Esophagus (tissue), 2 donors: ENCODE results near the gene RASD1. TPM values are rescaled to one million over a fixed set of nuclear protein-coding genes. Genes with fewer than 3 reads are reported as not detected.

ENCODE experiments used
- H3K27ac ChIP-seq, 2 donors: one replicate each; pipeline ENCODE4 v1.5.1; 2013; ENCODE audit warnings: low read depth in 2 of 2, mild to moderate bottlenecking in 2 of 2, inconsistent platforms in 1 of 2, low read length in 1 of 2, moderate library complexity in 1 of 2
- H3K27me3 ChIP-seq, 2 donors: one replicate each; pipeline ENCODE4 v1.6.1; 2013; ENCODE audit warnings: low read length in 2 of 2, control low read depth in 1 of 2, mild to moderate bottlenecking in 1 of 2; ENCODE audit not compliant: insufficient read depth in 2 of 2, control insufficient read depth in 1 of 2
- H3K36me3 ChIP-seq, 2 donors: one replicate each; pipeline ENCODE4 v1.6.1; 2013; ENCODE audit warnings: low read length in 1 of 2; ENCODE audit not compliant: control insufficient read depth in 2 of 2, insufficient read depth in 2 of 2
- H3K4me1 ChIP-seq, 2 donors: one replicate each; pipeline ENCODE4 v1.6.1; 2013; ENCODE audit warnings: low read length in 1 of 2; ENCODE audit not compliant: control insufficient read depth in 2 of 2, insufficient read depth in 2 of 2
- H3K4me3 ChIP-seq, 2 donors: one replicate each; pipeline ENCODE4 v1.5.1; 2013; ENCODE audit warnings: low read length in 2 of 2, mild to moderate bottlenecking in 2 of 2, low read depth in 1 of 2, moderate library complexity in 1 of 2
- H3K9me3 ChIP-seq, 2 donors: one replicate each; pipeline ENCODE4 v1.6.1; 2013; ENCODE audit warnings: mild to moderate bottlenecking in 2 of 2, low read depth in 1 of 2, low read length in 1 of 2, moderate library complexity in 1 of 2; ENCODE audit not compliant: control insufficient read depth in 2 of 2, insufficient read depth in 1 of 2
- WGBS, 2 donors: extraction: QIAGEN DNeasy Blood & Tissue Kit; methylation state at CpG; one replicate each; pipeline ENCODE4 v1.1.7; 2013; 5-methylcytosine and 5-hydroxymethylcytosine counted together
- polyA plus RNA-seq, 2 donors: library from polyadenylated mRNA; stranded (reverse); fragments of 200-250 nt; gene quantifications; one replicate each; pipeline ENCODE4 v1.2.3, GENCODE V29; 2013
- donor health status: healthy with polysubstance abuse.
- donor health status: Bipolar disorder and iron deficiency.

The RASD1 gene
- polyA plus RNA-seq, 2 donors, result 0.83 to 1.6 TPM

GRCh38 chr17:17511881-17512858 lies 16.0 kb upstream of the RASD1 start:
- Histone ChIP-seq H3K27ac (no peak overlapping the region), H3K9me3 (no peaks in the 10 kb centered on the region), H3K27me3 (no peaks in the 10 kb centered on the region), H3K36me3 (no peaks in the 10 kb centered on the region), H3K4me1 (peaks cover 0 to 8% of the 10 kb centered on the region in 2 donors), H3K4me3 (no peak overlapping the region)
- 60 to 72% methylated on average over 29 of the region's 29 CpGs for WGBS, 2 donors

GRCh38 chr17:17511293-17511741 lies 15.1 kb upstream of the RASD1 start:
- Histone ChIP-seq H3K27ac (no peak overlapping the region), H3K9me3 (no peaks in the 10 kb centered on the region), H3K27me3 (no peaks in the 10 kb centered on the region), H3K36me3 (no peaks in the 10 kb centered on the region), H3K4me3 (no peak overlapping the region), H3K4me1 (peaks cover 0 to 13% of the 10 kb centered on the region in 2 donors)
- 39 to 59% methylated on average over 12 of the region's 12 CpGs for WGBS, 2 donors

GRCh38 chr17:17510456-17511292 lies 14.5 kb upstream of the RASD1 start:
- H3K27me3 ChIP-seq, result no peaks in the 10 kb centered on the region
- H3K9me3 ChIP-seq, result no peaks in the 10 kb centered on the region
- H3K4me3 ChIP-seq, result no peak overlapping the region
- peaks cover 0 to 13% of the 10 kb centered on the region in 2 donors for H3K4me1 ChIP-seq
- no peaks in the 10 kb centered on the region for H3K36me3 ChIP-seq
- WGBS, 2 donors, result 78 to 80% methylated on average over 20 of the region's 20 CpGs
- H3K27ac ChIP-seq, result no peak overlapping the region

GRCh38 chr17:17509601-17510425 lies 13.6 kb upstream of the RASD1 start:
- peaks cover 0 to 13% of the 10 kb centered on the region in 2 donors for H3K4me1 ChIP-seq
- H3K27me3 ChIP-seq, result no peaks in the 10 kb centered on the region
- H3K4me3 ChIP-seq, result no peak overlapping the region
- H3K27ac ChIP-seq, result no peak overlapping the region
- 94 to 95% methylated on average over 21 of the region's 21 CpGs for WGBS, 2 donors
- no peaks in the 10 kb centered on the region for H3K9me3 ChIP-seq
- H3K36me3 ChIP-seq, result no peaks in the 10 kb centered on the region

GRCh38 chr17:17508646-17509591 lies 12.7 kb upstream of the RASD1 start:
- H3K9me3 ChIP-seq, result no peaks in the 10 kb centered on the region
- peaks cover 0 to 13% of the 10 kb centered on the region in 2 donors for H3K4me1 ChIP-seq
- H3K4me3 ChIP-seq, result no peak overlapping the region
- H3K27me3 ChIP-seq, result no peaks in the 10 kb centered on the region
- 90 to 93% methylated on average over 33 of the region's 33 CpGs for WGBS, 2 donors
- H3K27ac ChIP-seq, result no peak overlapping the region
- H3K36me3 ChIP-seq, result no peaks in the 10 kb centered on the region

GRCh38 chr17:17508019-17508535 lies 11.9 kb upstream of the RASD1 start:
- Histone ChIP-seq H3K36me3 (no peaks in the 10 kb centered on the region), H3K27ac (no peak overlapping the region), H3K27me3 (no peaks in the 10 kb centered on the region), H3K9me3 (no peaks in the 10 kb centered on the region), H3K4me1 (peaks cover 0 to 13% of the 10 kb centered on the region in 2 donors), H3K4me3 (no peak overlapping the region)
- 89 to 90% methylated on average over 10 to 11 of the region's 11 CpGs for WGBS, 2 donors

- Histone ChIP-seq H3K27ac (no peak overlapping the region), H3K4me3 (no peak overlapping the region), H3K4me1 (peaks cover 0 to 13% of the 10 kb centered on the region in 2 donors), H3K36me3 (no peaks in the 10 kb centered on the region), H3K27me3 (no peaks in the 10 kb centered on the region), H3K9me3 (no peaks in the 10 kb centered on the region)
- WGBS, 2 donors, result 86 to 90% methylated on average over 16 of the region's 16 CpGs
Observed at GRCh38 chr17:17507465-17508011, 11.3 kb upstream of the RASD1 start.

- H3K36me3 ChIP-seq, result no peaks in the 10 kb centered on the region
- H3K9me3 ChIP-seq, result no peaks in the 10 kb centered on the region
- 47 to 52% methylated on average over 17 of the region's 17 CpGs for WGBS, 2 donors
- peaks cover 0 to 11% of the 10 kb centered on the region in 2 donors for H3K4me1 ChIP-seq
- H3K27ac ChIP-seq, result no peak overlapping the region
- no peak overlapping the region for H3K4me3 ChIP-seq
- H3K27me3 ChIP-seq, result no peaks in the 10 kb centered on the region
Observed at GRCh38 chr17:17506893-17507464, 10.8 kb upstream of the RASD1 start.
